K562 (cell line): Measurements from ENCODE around the gene PLEKHG3.

Experiments used
- EP300 ChIP-seq: IDR thresholded peaks from 2 replicates; pipeline ENCODE4 v1.6.1; 2012; ENCODE audit warnings: low read length, improper control_type of control experiment
- EZH2 ChIP-seq: IDR thresholded peaks from 2 replicates; pipeline ENCODE4 v1.6.1; 2012; ENCODE audit warnings: low read depth, mild to moderate bottlenecking, inconsistent platforms, low read length, borderline replicate concordance
- GATAD2A ChIP-seq: fragments of 450-650 bp; IDR thresholded peaks from 2 replicates; pipeline ENCODE4 v1.6.1; 2017
- MAFG ChIP-seq: fragments of 450-650 bp; conservative IDR thresholded peaks from 2 replicates; pipeline ENCODE4 v1.6.1; 2016; ENCODE audit warnings: missing genetic modification characterization, missing compliant biosample characterization
- PHB2 ChIP-seq: fragments of 450-650 bp; IDR thresholded peaks from 2 replicates; pipeline ENCODE4 v1.6.1; 2017; ENCODE audit warnings: low read depth
- TCF7L2 ChIP-seq: fragments of 150-350 bp; IDR thresholded peaks from 2 replicates; pipeline ENCODE4 v1.6.1; 2016; ENCODE audit warnings: low read depth, mild to moderate bottlenecking, low read length, moderate library complexity
- ZNF384 ChIP-seq: IDR thresholded peaks from 2 replicates; pipeline ENCODE4 v1.6.1; 2012; ENCODE audit warnings: low read depth, low read length, improper control_type of control experiment
- ZNF57 ChIP-seq: fragments of 450-650 bp; formaldehyde crosslinking; IDR thresholded peaks from 2 replicates; pipeline ENCODE4 v1.4.0; 2020; ENCODE audit warnings: mild to moderate bottlenecking, moderate library complexity
- TF ChIP-seq, protein P1 (sequence below): sonication (generic); formaldehyde crosslinking; IDR thresholded peaks from 2 replicates; pipeline ENCODE4 v1.9.0; 2022; ENCODE audit warnings: mild to moderate bottlenecking, missing genetic modification reagents
- TF ChIP-seq, protein P2 (sequence below), 3 experiments: IDR thresholded peaks in 2 of 3; conservative IDR thresholded peaks in 1 of 3; 2 replicates each; pipeline ENCODE4 v1.5.1; 2011 to 2012; ENCODE audit warnings: low read length in 3 of 3, mild to moderate bottlenecking in 3 of 3, control low read depth in 2 of 3, improper control_type of control experiment in 1 of 3, inconsistent platforms in 1 of 3, low read depth in 1 of 3, mixed read lengths in 1 of 3, moderate library complexity in 1 of 3; ENCODE audit not compliant: insufficient read depth in 2 of 3
- TF ChIP-seq, protein P3 (sequence below): fragments of 450-650 bp; IDR thresholded peaks from 2 replicates; pipeline ENCODE4 v1.6.1; 2014; ENCODE audit warnings: low read depth, mild to moderate bottlenecking, moderate library complexity, borderline replicate concordance

DNA sequence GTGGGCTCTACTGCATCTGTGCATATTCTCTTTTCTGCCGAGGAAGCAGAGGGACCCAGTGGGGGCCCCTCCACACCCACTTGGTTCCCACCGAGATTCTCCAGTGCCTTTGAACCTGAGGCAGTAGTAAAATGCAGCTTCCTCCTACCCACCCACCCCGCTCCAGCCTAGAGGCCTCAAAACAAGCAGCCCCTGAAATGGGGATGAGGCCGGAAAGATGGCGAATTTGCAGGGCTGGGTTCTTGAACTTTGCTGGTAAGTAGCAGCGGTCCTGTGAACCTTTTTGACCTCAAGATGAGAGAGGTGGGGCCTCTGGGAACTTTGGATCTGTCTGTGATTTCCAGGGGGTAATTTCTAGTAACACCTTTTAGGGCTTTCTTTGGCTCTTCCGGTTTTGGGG, 15.4 kb downstream of the PLEKHG3 start:
- no peak for TF ChIP-seq EP300
- TF ChIP-seq TCF7L2 = no peak
- no peak for TF ChIP-seq ZNF57 (CRISPR knock-in tag)
- TF ChIP-seq, protein P1, sequence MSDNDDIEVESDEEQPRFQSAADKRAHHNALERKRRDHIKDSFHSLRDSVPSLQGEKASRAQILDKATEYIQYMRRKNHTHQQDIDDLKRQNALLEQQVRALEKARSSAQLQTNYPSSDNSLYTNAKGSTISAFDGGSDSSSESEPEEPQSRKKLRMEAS (CRISPR knock-in tag) = no peak
- TF ChIP-seq, protein P2, sequence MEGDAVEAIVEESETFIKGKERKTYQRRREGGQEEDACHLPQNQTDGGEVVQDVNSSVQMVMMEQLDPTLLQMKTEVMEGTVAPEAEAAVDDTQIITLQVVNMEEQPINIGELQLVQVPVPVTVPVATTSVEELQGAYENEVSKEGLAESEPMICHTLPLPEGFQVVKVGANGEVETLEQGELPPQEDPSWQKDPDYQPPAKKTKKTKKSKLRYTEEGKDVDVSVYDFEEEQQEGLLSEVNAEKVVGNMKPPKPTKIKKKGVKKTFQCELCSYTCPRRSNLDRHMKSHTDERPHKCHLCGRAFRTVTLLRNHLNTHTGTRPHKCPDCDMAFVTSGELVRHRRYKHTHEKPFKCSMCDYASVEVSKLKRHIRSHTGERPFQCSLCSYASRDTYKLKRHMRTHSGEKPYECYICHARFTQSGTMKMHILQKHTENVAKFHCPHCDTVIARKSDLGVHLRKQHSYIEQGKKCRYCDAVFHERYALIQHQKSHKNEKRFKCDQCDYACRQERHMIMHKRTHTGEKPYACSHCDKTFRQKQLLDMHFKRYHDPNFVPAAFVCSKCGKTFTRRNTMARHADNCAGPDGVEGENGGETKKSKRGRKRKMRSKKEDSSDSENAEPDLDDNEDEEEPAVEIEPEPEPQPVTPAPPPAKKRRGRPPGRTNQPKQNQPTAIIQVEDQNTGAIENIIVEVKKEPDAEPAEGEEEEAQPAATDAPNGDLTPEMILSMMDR (IDR thresholded peaks at IDR 0.05 in 2 of 3, conservative IDR thresholded peaks at IDR 0.05 in 1 of 3; ENCODE audit: insufficient read depth in 2 of 3, low read depth in 1 of 3, low read length in 3 of 3) = no peak
- no peak for TF ChIP-seq ZNF384
- no peak for TF ChIP-seq EZH2
- TF ChIP-seq PHB2 = no peak
- no peak for TF ChIP-seq MAFG (tag)
- no peak for TF ChIP-seq GATAD2A
- TF ChIP-seq, protein P3, sequence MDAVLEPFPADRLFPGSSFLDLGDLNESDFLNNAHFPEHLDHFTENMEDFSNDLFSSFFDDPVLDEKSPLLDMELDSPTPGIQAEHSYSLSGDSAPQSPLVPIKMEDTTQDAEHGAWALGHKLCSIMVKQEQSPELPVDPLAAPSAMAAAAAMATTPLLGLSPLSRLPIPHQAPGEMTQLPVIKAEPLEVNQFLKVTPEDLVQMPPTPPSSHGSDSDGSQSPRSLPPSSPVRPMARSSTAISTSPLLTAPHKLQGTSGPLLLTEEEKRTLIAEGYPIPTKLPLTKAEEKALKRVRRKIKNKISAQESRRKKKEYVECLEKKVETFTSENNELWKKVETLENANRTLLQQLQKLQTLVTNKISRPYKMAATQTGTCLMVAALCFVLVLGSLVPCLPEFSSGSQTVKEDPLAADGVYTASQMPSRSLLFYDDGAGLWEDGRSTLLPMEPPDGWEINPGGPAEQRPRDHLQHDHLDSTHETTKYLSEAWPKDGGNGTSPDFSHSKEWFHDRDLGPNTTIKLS = no peak
